Central memory CD8-positive, alpha-beta T cell (primary cell): ENCODE measurements around the gene GUCD1.

ENCODE experiments used
- ATAC-seq: fragments of 150-1000 bp; cut with Tn5 transposase; replicated peaks from 2 replicates; pipeline ENCODE4 v1.10.0; 2022; ENCODE audit warnings: mild to moderate bottlenecking, moderate FRiP score, moderate number of reproducible peaks; ENCODE audit not compliant: poor library complexity, severe bottlenecking; ENCODE audit errors: extremely low read depth
- DNase-seq, 2 donors: peaks; one replicate each; pipeline ENCODE4 v3.0.0; 2021; ENCODE audit warnings: low spot score in 2 of 2
- H3K27ac Mint-ChIP-seq: one replicate; pipeline ENCODE4 v1.8.0; 2022; ENCODE audit warnings: low read depth, mild to moderate bottlenecking, moderate library complexity, mixed read lengths
- H3K27me3 Mint-ChIP-seq: one replicate; pipeline ENCODE4 v1.8.0; 2022; ENCODE audit warnings: mixed read lengths
- H3K36me3 Mint-ChIP-seq: one replicate; pipeline ENCODE4 v1.8.0; 2022; ENCODE audit warnings: mild to moderate bottlenecking, moderate library complexity, mixed read lengths; ENCODE audit not compliant: insufficient read depth
- H3K4me1 Mint-ChIP-seq: one replicate; pipeline ENCODE4 v1.8.0; 2022; ENCODE audit warnings: mixed read lengths
- H3K4me3 Mint-ChIP-seq: one replicate; pipeline ENCODE4 v1.8.0; 2022; ENCODE audit warnings: mild to moderate bottlenecking, moderate library complexity, mixed read lengths
- H3K9me3 Mint-ChIP-seq: one replicate; pipeline ENCODE4 v1.8.0; 2022; ENCODE audit warnings: mixed read lengths

GUCD1 gene

DNA sequence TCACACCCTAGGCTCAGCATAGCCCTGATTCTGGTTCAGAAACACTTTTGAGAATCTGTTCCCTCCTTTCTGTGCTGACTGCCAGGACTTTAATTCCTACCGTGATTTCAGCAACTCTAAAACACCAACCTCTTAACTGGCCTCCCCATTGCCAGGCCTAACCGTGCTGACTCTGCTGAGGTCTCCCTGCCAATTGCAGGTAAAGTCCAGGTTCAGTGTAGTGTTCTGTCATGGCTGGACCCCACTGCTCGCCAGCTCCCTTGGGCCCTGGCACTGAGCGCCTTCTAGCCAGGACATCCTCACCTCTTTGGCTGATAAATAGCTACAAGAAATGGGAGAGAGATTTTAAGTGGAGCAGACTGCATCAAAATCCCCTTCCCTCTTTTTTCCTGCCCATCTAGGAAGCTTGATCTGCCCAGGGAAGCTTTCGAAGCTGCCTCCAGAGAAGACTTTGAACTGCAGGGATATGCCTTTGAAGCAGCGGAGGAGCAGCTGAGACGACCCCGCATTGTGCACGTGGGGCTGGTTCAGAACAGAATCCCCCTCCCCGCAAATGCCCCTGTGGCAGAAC lies 55.1 kb downstream of the GUCD1 start:
- no peaks in the 10 kb centered on the region for H3K9me3 Mint-ChIP-seq
- ATAC-seq = no peak
- peaks cover 4% of the 10 kb centered on the region for H3K36me3 Mint-ChIP-seq
- no peak overlapping the region for H3K27ac Mint-ChIP-seq
- H3K4me1 Mint-ChIP-seq = peaks cover 6% of the 10 kb centered on the region
- H3K27me3 Mint-ChIP-seq = no peaks in the 10 kb centered on the region
- DNase-seq = no peak
- no peak overlapping the region for H3K4me3 Mint-ChIP-seq

DNA sequence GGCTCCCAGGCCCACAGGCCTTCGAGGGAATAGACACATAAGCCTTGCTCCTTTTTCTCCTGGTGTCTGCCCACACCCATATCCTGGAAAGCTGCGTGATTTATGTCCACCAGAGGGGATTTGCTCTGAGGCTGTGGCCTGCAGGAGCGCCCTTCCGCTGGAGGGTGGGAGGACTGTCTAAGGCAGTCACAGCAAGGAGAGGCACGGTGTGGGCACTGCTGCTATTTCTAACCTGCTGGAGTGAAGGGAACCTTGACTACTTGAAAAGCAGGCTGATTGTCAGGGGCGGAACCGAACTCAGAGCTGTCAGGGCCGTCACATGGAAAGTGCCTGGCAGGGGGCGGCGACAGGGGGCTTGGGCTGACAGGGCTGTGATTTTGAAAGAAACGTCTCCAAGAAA lies 56.1 kb downstream of the GUCD1 start:
- no peak for DNase-seq
- Mint-ChIP-seq H3K4me1 (peaks cover 6% of the 10 kb centered on the region), H3K27ac (no peak overlapping the region), H3K4me3 (no peak overlapping the region), H3K27me3 (no peaks in the 10 kb centered on the region), H3K9me3 (no peaks in the 10 kb centered on the region), H3K36me3 (peaks cover 4% of the 10 kb centered on the region)
- no peak for ATAC-seq

DNA sequence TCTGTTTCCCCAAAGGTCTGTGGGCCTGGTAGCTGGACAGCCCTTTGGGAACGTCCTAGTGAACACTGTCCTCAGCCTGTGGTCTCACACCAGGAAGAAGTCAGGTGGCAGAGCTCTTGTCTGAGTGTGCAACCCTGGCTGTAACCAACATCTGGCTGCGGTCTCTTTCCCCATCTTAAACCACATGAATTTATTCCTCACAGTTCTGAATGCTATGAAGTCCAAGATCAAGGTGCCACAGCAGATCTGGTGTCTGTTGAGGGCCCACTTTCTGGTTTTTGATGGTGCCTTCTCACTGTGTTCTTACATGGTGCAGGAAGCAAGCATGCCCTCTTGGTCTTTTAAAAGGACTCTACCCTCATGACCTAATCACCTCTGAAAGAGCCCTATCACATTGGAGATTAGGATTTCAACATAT lies 57.1 kb downstream of the GUCD1 start:
- H3K27me3 Mint-ChIP-seq = no peaks in the 10 kb centered on the region
- no peaks in the 10 kb centered on the region for H3K9me3 Mint-ChIP-seq
- H3K27ac Mint-ChIP-seq = no peak overlapping the region
- ATAC-seq = no peak
- no peak overlapping the region for H3K4me3 Mint-ChIP-seq
- no peak for DNase-seq
- peaks cover 6% of the 10 kb centered on the region for H3K36me3 Mint-ChIP-seq
- H3K4me1 Mint-ChIP-seq = peaks cover under 1% of the 10 kb centered on the region

DNA sequence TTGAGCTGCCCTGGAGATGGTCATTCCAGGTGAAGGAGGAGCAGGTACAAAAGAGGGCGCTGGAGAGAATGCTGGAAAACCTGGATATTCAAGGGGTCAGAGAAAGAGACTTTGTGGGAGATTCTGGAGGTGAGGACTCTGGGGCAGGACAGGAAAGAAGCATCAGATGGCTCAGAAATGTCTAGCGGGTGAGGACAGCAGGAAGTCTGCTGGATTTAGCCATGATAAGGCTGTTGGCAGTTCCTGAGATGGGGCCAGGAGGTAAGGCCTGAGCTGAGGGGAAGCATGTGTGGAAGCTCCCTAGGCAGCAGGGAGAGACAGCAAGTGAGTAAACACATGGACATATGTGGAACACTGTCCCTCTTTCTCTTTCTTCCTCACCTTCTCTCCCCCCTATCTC lies 58.3 kb downstream of the GUCD1 start:
- Mint-ChIP-seq H3K27ac (peak overlapping the region; percentile 18), H3K4me3 (no peak overlapping the region), H3K27me3 (no peaks in the 10 kb centered on the region), H3K4me1 (no peaks in the 10 kb centered on the region), H3K9me3 (no peaks in the 10 kb centered on the region), H3K36me3 (peaks cover 6% of the 10 kb centered on the region)
- no peak for DNase-seq
- no peak for ATAC-seq

DNA sequence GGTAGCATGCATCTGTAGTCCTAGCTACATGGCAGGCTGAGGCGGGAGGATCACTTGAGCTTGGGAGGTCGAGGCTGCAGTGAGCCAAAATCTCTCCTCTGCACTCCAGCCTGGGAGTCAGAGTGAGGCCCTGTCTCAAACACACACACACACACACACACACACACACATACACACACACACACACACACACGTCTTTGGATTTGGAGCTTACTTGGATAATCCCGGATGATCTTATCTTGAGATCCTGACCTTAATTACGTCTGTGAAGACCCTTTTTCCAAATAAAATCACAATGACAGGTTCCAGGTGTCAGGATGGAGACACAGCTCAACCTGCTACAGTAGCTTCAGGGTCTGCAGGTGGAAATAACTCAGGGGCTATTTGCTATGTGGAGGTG lies 58.7 kb downstream of the GUCD1 start:
- Mint-ChIP-seq H3K4me1 (no peaks in the 10 kb centered on the region), H3K27ac (peak overlapping the region; percentile 18), H3K36me3 (peaks cover 6% of the 10 kb centered on the region), H3K9me3 (no peaks in the 10 kb centered on the region), H3K4me3 (no peak overlapping the region), H3K27me3 (no peaks in the 10 kb centered on the region)
- ATAC-seq = no peak
- no peak for DNase-seq

DNA sequence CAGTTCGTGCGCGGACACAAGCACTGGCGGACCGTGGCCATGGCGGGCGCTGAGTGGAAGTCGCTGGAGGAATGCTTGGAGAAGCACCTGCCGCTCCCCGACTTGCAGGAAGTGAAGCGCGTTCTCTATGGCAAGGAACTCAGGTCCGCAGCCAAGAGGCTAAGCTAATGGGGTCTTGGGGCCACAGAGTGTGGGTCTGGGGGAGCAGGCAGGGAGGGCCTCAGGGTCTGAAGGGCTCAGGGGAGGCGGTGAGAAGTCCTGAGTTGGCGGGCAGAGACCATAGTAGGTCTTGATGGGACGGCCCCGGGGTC lies 59.6 kb downstream of the GUCD1 start:
- H3K36me3 Mint-ChIP-seq = peaks cover 6% of the 10 kb centered on the region
- no peak overlapping the region for H3K4me3 Mint-ChIP-seq
- H3K27me3 Mint-ChIP-seq = no peaks in the 10 kb centered on the region
- ATAC-seq (no peak), DNase-seq (no peak)
- H3K4me1 Mint-ChIP-seq = no peaks in the 10 kb centered on the region
- H3K27ac Mint-ChIP-seq = no peak overlapping the region
- H3K9me3 Mint-ChIP-seq = no peaks in the 10 kb centered on the region

DNA sequence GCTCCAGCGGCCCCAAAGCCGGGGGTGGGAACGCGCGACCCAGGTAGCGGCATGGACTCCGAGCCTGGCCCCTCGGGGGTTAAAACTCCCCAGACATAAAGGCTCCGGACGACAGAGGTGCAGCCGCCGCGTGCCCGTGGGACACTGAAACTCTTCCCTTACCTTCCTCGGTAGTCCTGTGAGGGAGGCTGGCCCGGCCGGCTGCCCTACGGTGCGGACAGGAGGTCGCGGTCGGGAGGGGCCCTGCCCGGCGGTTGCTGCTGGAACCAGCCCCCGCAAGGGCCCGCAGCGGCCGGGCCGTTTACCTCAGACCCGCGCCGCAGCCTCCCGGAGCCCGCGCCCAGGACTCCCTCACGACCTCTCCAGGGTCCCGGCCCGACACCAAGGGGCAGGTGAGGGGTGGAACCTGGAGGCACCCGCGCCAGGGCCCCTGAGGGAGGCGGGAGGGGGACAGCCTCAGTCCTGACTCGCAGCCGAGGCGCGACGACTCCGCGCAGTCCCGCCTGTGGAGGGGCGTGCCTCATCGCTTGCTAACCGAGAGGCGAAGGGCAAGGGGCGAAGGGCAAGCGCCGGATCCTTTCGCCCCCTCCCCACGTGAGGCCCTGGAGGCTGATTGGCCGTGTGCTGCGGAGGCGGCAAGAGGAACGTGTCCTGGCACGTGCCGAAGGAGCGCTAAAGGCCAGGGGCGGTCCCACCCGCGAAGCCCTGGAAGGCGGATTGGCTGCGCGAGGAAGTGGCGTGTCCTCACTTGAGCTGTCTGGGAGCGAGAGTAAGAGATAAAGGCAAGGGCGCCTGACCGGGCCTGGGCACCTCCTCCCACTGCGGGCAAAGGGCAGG lies 60.2 kb downstream of the GUCD1 start, which contains the start of gene UPB1:
Gene UPB1 (plus strand): TSS at position 805 of the 837 bp plus-strand sequence. CDS start 72 bp downstream, outside the sequence.
- Mint-ChIP-seq H3K27ac (no peak within 1 kb of the TSS), H3K4me3 (no peak within 1 kb of the TSS), H3K27me3 (no peaks in the 10 kb centered on the region), H3K9me3 (no peaks in the 10 kb centered on the region), H3K36me3 (peaks cover 6% of the 10 kb centered on the region), H3K4me1 (no peaks in the 10 kb centered on the region)
- ATAC-seq (no peak), DNase-seq (no peak)

DNA sequence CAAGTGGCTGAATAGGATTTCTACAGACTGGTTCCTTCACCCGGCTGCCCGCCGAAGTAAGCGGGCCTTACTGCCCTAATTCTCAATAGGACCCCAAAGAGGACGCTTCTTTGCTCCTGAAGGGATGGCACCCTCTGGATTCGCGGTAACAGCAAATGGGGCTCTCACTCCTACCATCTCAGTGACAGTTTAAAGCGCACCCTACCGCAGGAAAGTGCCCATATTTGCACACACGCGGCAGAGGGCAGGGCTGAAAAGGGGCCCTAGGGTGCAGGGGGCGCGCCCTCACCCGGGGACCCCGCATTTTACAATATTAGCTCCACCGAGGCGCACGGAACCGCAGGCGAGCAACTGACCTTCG lies 60.8 kb downstream of the GUCD1 start:
- Mint-ChIP-seq H3K27ac (no peak overlapping the region), H3K36me3 (peaks cover 6% of the 10 kb centered on the region), H3K4me1 (no peaks in the 10 kb centered on the region), H3K9me3 (no peaks in the 10 kb centered on the region), H3K27me3 (no peaks in the 10 kb centered on the region), H3K4me3 (no peak overlapping the region)
- ATAC-seq (no peak), DNase-seq (no peak)

DNA sequence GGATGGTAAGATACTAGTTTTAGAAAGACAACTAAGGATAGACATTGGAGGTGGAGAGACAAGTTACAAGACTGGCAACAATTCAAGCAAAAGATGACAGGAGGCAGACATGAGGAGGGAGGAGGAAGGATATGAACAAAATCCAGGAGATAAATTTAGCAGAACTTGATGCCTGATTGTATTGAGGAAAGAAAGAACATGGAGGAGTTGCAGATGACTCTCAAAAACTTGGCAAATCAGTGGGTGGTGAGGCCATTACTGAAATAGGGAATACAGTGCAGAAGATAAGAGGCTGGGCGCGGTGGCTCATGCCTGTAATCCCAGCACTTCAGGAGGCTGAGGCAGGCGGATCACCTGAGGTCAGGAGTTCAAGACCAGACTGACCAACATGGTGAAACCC lies 62.5 kb downstream of the GUCD1 start:
- DNase-seq (no peak), ATAC-seq (no peak)
- H3K4me1 Mint-ChIP-seq = no peaks in the 10 kb centered on the region
- no peak overlapping the region for H3K4me3 Mint-ChIP-seq
- no peak overlapping the region for H3K27ac Mint-ChIP-seq
- no peaks in the 10 kb centered on the region for H3K27me3 Mint-ChIP-seq
- peaks cover 4% of the 10 kb centered on the region for H3K36me3 Mint-ChIP-seq
- H3K9me3 Mint-ChIP-seq = no peaks in the 10 kb centered on the region
